ENCODE data around the gene COL18A1.

Gene COL18A1

GRCh38 chr21:45401916-45402900 is 2.8 kb upstream of the COL18A1 start:
- DNase-seq (ENCODE audit: low spot score), result no peak

- DNase-seq (ENCODE audit: low spot score), result no peak
Observed at GRCh38 chr21:45403133-45403824, 1.7 kb upstream of the COL18A1 start.

GRCh38 chr21:45403825-45404729 is 888 bp upstream of the COL18A1 start:
- DNase-seq (ENCODE audit: low spot score), result no peak

GRCh38 chr21:45405271-45405818 is 380 bp downstream of the COL18A1 start:
- DNase-seq (ENCODE audit: low spot score), result peak; percentile 85

- DNase-seq (ENCODE audit: low spot score), result no peak
Observed at GRCh38 chr21:45405819-45406762, 1.1 kb downstream of the COL18A1 start.

- DNase-seq (ENCODE audit: low spot score), result no peak
Observed at GRCh38 chr21:45406801-45407628, 2.0 kb downstream of the COL18A1 start.

GRCh38 chr21:45407629-45408247 is 2.8 kb downstream of the COL18A1 start:
- no peak for DNase-seq (ENCODE audit: low spot score)

- no peak for DNase-seq (ENCODE audit: low spot score)
Observed at GRCh38 chr21:45408271-45408791, 3.4 kb downstream of the COL18A1 start.

- DNase-seq (ENCODE audit: low spot score), result no peak
Observed at GRCh38 chr21:45408801-45409261, 3.9 kb downstream of the COL18A1 start.

GRCh38 chr21:45409466-45410150 is 4.6 kb downstream of the COL18A1 start:
- DNase-seq (ENCODE audit: low spot score), result no peak

- DNase-seq (ENCODE audit: low spot score), result no peak
Observed at GRCh38 chr21:45410151-45410864, 5.3 kb downstream of the COL18A1 start.

GRCh38 chr21:45410865-45411809 is 6.2 kb downstream of the COL18A1 start:
- no peak for DNase-seq (ENCODE audit: low spot score)

- no peak for DNase-seq (ENCODE audit: low spot score)
Observed at GRCh38 chr21:45411810-45412206, 6.8 kb downstream of the COL18A1 start.

- DNase-seq (ENCODE audit: low spot score), result no peak
Observed at GRCh38 chr21:45412491-45412890, 7.5 kb downstream of the COL18A1 start.

- DNase-seq (ENCODE audit: low spot score), result no peak
Observed at GRCh38 chr21:45412909-45413611, 8.1 kb downstream of the COL18A1 start.

GRCh38 chr21:45413922-45414321 is 9.0 kb downstream of the COL18A1 start:
- no peak for DNase-seq (ENCODE audit: low spot score)

Measured in AG08396 (cell line).